ENCODE measurements around the gene SNED1.

GRCh38 chr2:241005569-241005968 is 7.2 kb downstream of the SNED1 start:
- TF ChIP-seq CTCF (conservative IDR thresholded peaks at IDR 0.05; ENCODE audit: low read length): no peak
- no peak for TF ChIP-seq EZH2phosphoT487 (IDR thresholded peaks at IDR 0.05; ENCODE audit: borderline replicate concordance)

All from Loucy (cell line).